Kidney epithelial cell (primary cell): ENCODE results near the gene FARP1. TPM values are rescaled to one million over a fixed set of nuclear protein-coding genes. Genes with fewer than 3 reads are reported as not detected.

ENCODE experiments used
- DNase-seq: peaks from one replicate; pipeline ENCODE4 v3.0.0-alpha.2; 2010; ENCODE audit warnings: low read depth
- H3K27me3 ChIP-seq: 2 replicates; pipeline ENCODE4 v1.6.0; 2011; ENCODE audit warnings: low read length; ENCODE audit not compliant: control insufficient read depth, insufficient read depth
- H3K36me3 ChIP-seq: 2 replicates; pipeline ENCODE4 v1.5.1; 2011; ENCODE audit warnings: low read length; ENCODE audit not compliant: control insufficient read depth, insufficient read depth
- H3K4me3 ChIP-seq: 2 replicates; pipeline ENCODE4 v1.5.1; 2011; ENCODE audit warnings: low read depth, mild to moderate bottlenecking, control low read depth, low read length
- total RNA-seq: library from RNA; depleted of rRNA; stranded (reverse); fragments of >200 nt; gene quantifications from 2 replicates; pipeline ENCODE4 v1.2.3, GENCODE V29; 2015
- TF ChIP-seq, protein P1 (sequence below): IDR thresholded peaks from 2 replicates; pipeline ENCODE4 v1.5.1; 2011; ENCODE audit warnings: mild to moderate bottlenecking, moderate library complexity, low read length, control low read depth, inconsistent platforms; ENCODE audit not compliant: insufficient read depth, poor library complexity, severe bottlenecking

Gene FARP1
- total RNA-seq, 1 donor from 2014 or later: 135 TPM

DNA sequence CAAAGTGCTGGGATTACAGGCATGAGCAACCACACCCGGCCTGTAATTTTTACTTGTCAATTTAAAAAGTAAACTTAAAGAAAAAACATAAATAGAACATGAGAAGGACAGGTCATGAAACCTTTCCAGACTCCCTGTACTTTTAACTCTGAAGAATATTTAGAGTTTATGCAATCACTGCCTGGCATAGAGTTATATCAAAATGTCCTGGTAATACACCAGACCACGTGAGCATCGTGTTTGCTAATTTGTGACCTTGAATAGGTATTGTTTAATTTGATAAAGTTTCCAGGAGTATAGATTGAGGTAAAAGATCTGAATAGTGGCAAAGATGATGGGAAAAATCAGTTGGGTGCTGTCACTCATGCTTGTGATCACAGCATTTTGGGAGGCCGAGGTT is 115.3 kb downstream of the FARP1 start:
- Histone ChIP-seq H3K27me3 (no peaks in the 10 kb centered on the region), H3K4me3 (no peak overlapping the region), H3K36me3 (no peaks in the 10 kb centered on the region)
- DNase-seq: no peak
- TF ChIP-seq, protein P1, sequence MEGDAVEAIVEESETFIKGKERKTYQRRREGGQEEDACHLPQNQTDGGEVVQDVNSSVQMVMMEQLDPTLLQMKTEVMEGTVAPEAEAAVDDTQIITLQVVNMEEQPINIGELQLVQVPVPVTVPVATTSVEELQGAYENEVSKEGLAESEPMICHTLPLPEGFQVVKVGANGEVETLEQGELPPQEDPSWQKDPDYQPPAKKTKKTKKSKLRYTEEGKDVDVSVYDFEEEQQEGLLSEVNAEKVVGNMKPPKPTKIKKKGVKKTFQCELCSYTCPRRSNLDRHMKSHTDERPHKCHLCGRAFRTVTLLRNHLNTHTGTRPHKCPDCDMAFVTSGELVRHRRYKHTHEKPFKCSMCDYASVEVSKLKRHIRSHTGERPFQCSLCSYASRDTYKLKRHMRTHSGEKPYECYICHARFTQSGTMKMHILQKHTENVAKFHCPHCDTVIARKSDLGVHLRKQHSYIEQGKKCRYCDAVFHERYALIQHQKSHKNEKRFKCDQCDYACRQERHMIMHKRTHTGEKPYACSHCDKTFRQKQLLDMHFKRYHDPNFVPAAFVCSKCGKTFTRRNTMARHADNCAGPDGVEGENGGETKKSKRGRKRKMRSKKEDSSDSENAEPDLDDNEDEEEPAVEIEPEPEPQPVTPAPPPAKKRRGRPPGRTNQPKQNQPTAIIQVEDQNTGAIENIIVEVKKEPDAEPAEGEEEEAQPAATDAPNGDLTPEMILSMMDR: no peak

DNA sequence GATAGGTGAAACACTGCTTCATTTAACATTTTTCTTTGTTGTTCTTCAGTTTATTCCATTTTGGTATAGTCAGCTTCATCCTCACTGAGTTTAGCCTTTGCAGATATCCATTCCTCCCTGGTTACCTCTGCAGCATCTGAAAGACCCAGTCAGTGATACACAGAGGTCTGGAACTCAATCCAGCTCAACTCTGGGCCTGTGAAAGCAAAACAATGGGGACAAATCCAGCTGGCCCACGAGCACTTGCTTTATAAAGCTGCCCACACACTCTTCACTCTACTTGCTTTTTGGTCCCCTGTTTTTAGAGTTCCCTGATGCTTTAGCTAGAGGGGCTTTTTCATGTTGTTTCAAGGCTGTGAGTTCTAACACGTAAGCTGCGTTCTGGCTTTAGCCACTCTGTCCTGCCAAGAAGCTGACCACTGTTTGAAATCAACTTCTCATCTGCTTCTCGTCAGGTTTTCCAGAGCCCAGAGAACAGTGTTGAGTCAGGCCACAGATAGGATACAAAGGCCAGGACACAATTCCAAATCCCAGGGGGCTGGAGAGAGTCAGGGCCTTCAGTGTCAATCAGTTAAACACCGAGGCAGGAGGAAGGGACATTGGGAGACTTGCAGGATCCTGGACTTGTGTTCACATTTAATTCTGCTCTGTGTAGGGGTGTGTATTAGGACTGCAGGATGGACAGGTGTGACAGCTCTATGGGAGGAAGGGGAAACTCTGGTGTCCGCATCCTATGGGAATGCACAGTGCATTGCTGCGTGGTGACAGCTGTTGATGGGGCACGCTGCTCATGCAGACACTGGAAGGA is 117.7 kb downstream of the FARP1 start:
- no peaks in the 10 kb centered on the region for H3K36me3 ChIP-seq
- H3K27me3 ChIP-seq: no peaks in the 10 kb centered on the region
- TF ChIP-seq, protein P1: no peak
- no peak for DNase-seq
- no peak overlapping the region for H3K4me3 ChIP-seq

DNA sequence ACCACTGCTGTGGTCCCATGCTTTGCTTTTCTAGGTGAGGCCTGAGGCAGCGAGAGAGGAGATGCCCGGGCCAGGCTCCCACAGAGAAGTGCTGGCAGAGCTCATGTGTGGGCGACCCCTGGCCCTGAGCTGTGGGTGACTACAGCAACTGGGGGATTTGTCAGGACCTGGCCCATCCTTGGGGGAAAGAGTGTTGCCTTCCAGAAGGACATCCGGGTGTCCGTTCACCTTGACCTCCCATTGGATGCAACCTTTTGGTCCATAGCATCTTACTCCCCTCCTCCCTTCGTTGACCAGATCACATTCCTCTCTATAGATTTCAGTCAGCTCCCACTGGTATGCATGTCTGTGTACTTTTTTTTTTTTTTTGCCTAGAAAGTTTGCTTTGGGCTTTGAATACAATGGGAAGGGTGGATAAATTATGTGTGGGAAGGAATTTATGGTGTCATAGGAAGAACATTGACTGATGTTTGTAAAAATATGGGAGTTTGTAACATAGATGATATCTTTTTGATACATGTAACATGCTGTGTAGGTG is 118.3 kb downstream of the FARP1 start:
- DNase-seq: no peak
- Histone ChIP-seq H3K4me3 (no peak overlapping the region), H3K36me3 (no peaks in the 10 kb centered on the region), H3K27me3 (no peaks in the 10 kb centered on the region)
- TF ChIP-seq, protein P1: no peak

DNA sequence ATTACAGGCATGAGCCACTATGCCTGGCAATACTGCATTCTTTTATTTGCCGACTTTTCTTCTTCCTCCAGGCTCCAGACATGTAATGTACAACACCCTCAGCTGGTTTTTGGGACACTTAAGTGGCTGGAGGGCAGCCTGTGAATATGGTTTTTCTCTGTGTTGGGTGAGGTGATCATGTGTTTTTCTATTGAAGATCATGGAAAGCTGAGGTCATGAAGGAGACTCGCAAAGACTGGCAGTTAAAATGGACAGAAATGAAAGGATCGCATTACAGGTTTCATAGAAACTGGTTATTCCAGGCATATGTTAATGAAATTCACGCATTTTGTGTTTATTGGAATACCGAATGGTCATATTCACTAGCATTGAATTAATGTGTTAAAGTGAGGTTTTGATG is 119.4 kb downstream of the FARP1 start:
- DNase-seq: no peak
- Histone ChIP-seq H3K27me3 (no peaks in the 10 kb centered on the region), H3K36me3 (no peaks in the 10 kb centered on the region), H3K4me3 (no peak overlapping the region)
- TF ChIP-seq, protein P1: no peak

DNA sequence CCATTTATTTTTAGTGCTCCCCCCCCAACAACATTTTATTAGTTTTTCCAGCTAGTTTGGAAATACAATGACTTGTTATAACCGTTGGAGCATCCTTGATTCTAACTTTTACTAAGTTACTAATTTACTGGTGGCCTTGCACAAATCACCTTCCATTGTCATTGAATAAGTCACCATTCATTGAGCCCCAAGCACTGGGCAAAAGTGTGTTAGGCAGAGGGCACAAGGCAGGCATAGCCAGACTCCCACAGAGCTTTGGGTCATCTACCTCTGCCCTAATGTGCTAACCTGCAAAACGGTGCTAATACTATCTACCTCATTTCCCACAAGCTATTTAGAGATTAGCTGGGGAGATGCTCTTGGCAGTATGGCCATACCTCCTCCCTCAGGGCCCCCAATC is 120.9 kb downstream of the FARP1 start:
- DNase-seq: no peak
- TF ChIP-seq, protein P1: no peak
- Histone ChIP-seq H3K36me3 (no peaks in the 10 kb centered on the region), H3K27me3 (no peaks in the 10 kb centered on the region), H3K4me3 (no peak overlapping the region)
